Epidermal melanocyte (primary cell): ENCODE results near the gene HMCN1.

Experiments used
- DNase-seq: peaks from one replicate; pipeline ENCODE4 v3.0.0; 2011; ENCODE audit warnings: low spot score; ENCODE audit not compliant: insufficient read length

HMCN1 gene

GRCh38 chr1:186014370-186015037 lies 280.3 kb downstream of the HMCN1 start:
- DNase-seq, result no peak

GRCh38 chr1:186016856-186017255 lies 282.7 kb downstream of the HMCN1 start:
- no peak for DNase-seq

- DNase-seq, result no peak
These were observed 288.0 kb downstream of the HMCN1 start for GRCh38 chr1:186022184-186022583.

- DNase-seq, result no peak
These were observed 292.8 kb downstream of the HMCN1 start for GRCh38 chr1:186026946-186027345.

GRCh38 chr1:186027621-186028020 lies 293.4 kb downstream of the HMCN1 start:
- no peak for DNase-seq

GRCh38 chr1:186030453-186030852 lies 296.3 kb downstream of the HMCN1 start:
- no peak for DNase-seq

GRCh38 chr1:186033847-186034271 lies 299.7 kb downstream of the HMCN1 start:
- no peak for DNase-seq

GRCh38 chr1:186042230-186042629 lies 308.0 kb downstream of the HMCN1 start:
- no peak for DNase-seq

- DNase-seq, result no peak
These were observed 309.1 kb downstream of the HMCN1 start for GRCh38 chr1:186043296-186043695.

- DNase-seq, result no peak
These were observed 310.0 kb downstream of the HMCN1 start for GRCh38 chr1:186044079-186044685.

- DNase-seq, result no peak
These were observed 312.4 kb downstream of the HMCN1 start for GRCh38 chr1:186046437-186047211.

- no peak for DNase-seq
These were observed 316.2 kb downstream of the HMCN1 start for GRCh38 chr1:186050360-186050759.

GRCh38 chr1:186054003-186054402 lies 319.8 kb downstream of the HMCN1 start:
- DNase-seq, result no peak

GRCh38 chr1:186054932-186055331 lies 320.7 kb downstream of the HMCN1 start:
- DNase-seq, result no peak

- DNase-seq, result no peak
These were observed 321.7 kb downstream of the HMCN1 start for GRCh38 chr1:186055846-186056245.

- no peak for DNase-seq
These were observed 322.9 kb downstream of the HMCN1 start for GRCh38 chr1:186057086-186057485.

- no peak for DNase-seq
These were observed 325.1 kb downstream of the HMCN1 start for GRCh38 chr1:186059311-186059710.

GRCh38 chr1:186059752-186060151 lies 325.6 kb downstream of the HMCN1 start:
- no peak for DNase-seq

- DNase-seq, result no peak
These were observed 326.0 kb downstream of the HMCN1 start for GRCh38 chr1:186060226-186060625.

- no peak for DNase-seq
These were observed 329.0 kb downstream of the HMCN1 start for GRCh38 chr1:186063091-186063657.

GRCh38 chr1:186066411-186066810 lies 332.2 kb downstream of the HMCN1 start:
- no peak for DNase-seq

- DNase-seq, result no peak
These were observed 339.5 kb downstream of the HMCN1 start for GRCh38 chr1:186073697-186074096.
